Activated CD8-positive, alpha-beta memory T cell treated with anti-CD3 and anti-CD28 coated beads, Interleukin-2, amount 10 ng/mL, durations not matched to agents 7 days and 5 days (primary cell): ENCODE results near the gene ARL6IP1. TPM values are rescaled to one million over a fixed set of nuclear protein-coding genes. Genes with fewer than 3 reads are reported as not detected.
"Not testable (repeated sequence)": the region's sequence is repeated elsewhere in the genome, so short reads cannot be mapped to it uniquely, and the experiment has no call there.

ENCODE experiments used
- ATAC-seq: fragments of 150-1000 bp; cut with Tn5 transposase; one replicate; pipeline ENCODE4 v1.10.0; 2021; ENCODE audit warnings: moderate library complexity
- CTCF ChIA-PET: fragments of 350-600 bp; sonication (Branson Sonifier 250); formaldehyde crosslinking; loops from one replicate; lab custom pipeline; 2021; ENCODE audit warnings: antibody characterized with exemption; lab: Charles Lee
- DNase-seq: peaks from one replicate; pipeline ENCODE4 v3.0.0-alpha.2; 2020
- H3K27ac Mint-ChIP-seq: one replicate; pipeline ENCODE4 v1.8.0; 2021; ENCODE audit warnings: mild to moderate bottlenecking, mixed read lengths
- H3K27me3 Mint-ChIP-seq: one replicate; pipeline ENCODE4 v1.8.0; 2021; ENCODE audit warnings: mixed read lengths
- H3K36me3 Mint-ChIP-seq: one replicate; pipeline ENCODE4 v1.8.0; 2021; ENCODE audit warnings: mild to moderate bottlenecking, mixed read lengths
- H3K4me1 Mint-ChIP-seq: one replicate; pipeline ENCODE4 v1.8.0; 2021; ENCODE audit warnings: mixed read lengths
- H3K4me3 Mint-ChIP-seq: one replicate; pipeline ENCODE4 v1.8.0; 2021; ENCODE audit warnings: mild to moderate bottlenecking, moderate library complexity, mixed read lengths
- H3K9me3 Mint-ChIP-seq: one replicate; pipeline ENCODE4 v1.8.0; 2022; ENCODE audit warnings: low read depth, mixed read lengths
- total RNA-seq, 2 experiments: library from RNA; stranded (reverse); gene quantifications; one replicate each; pipeline ENCODE4 v1.2.3, GENCODE V29; 2021

Gene ARL6IP1
- total RNA-seq, 2 experiments from 2014 or later, result 194 to 207 TPM

DNA sequence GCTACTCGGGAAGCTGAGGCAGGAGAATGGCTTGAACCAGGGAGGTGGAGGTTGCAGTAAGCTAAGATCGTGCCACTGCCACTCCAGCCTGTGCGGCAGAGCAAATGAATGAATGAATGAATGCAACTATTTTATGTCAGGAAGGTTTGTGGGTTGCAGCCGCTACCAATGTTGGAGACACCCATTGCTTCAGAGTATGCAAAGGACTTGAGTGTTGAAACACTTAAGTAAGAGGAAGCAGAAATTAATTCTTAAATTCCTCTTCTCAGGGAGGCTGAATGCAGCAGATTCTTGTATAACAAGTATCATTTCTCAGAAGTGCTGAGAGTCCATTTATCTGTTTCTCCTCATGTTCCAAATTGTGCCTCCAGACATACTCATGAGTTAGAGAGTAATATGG is 26.7 kb downstream of the ARL6IP1 start:
- H3K36me3 Mint-ChIP-seq, result peaks cover 16% of the 10 kb centered on the region

DNA sequence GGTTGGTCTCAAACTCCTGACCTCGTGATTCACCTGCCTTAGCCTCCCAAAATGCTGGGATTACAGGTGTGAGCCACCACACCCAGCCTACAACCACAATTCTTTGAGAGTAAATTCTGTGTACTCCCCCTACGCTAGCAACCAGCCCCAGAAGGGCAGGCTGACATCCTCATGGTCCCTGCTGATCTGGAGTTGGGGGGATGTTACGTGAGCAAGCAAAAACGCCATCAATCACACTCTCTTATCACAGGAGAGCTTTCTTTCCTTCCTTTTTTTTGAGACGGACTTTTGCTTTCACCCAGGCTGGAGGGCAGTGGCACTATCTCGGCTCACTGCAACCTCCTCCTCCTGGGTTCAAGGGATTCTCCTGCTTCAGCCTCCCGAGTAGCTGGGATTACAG is 29.2 kb downstream of the ARL6IP1 start:
- H3K4me3 Mint-ChIP-seq, H3K27ac Mint-ChIP-seq, ATAC-seq, DNase-seq, H3K9me3 Mint-ChIP-seq, CTCF ChIA-PET: not testable (repeated sequence)
- Mint-ChIP-seq H3K36me3 (peaks cover 17% of the 10 kb centered on the region), H3K27me3 (peaks cover 12% of the 10 kb centered on the region), H3K4me1 (peaks cover 15% of the 10 kb centered on the region)

More for the DNA sequence above, 26.7 kb downstream of the ARL6IP1 start:
- CTCF ChIA-PET, result interaction anchor here (0.6 kb wide), 1 partner anchor 9 kb away, joined by 3 read pairs; no protein-coding TSS in a partner anchor
- not testable (repeated sequence) for H3K27me3 Mint-ChIP-seq, ATAC-seq, H3K4me3 Mint-ChIP-seq, DNase-seq, H3K9me3 Mint-ChIP-seq, H3K27ac Mint-ChIP-seq, H3K4me1 Mint-ChIP-seq

DNA sequence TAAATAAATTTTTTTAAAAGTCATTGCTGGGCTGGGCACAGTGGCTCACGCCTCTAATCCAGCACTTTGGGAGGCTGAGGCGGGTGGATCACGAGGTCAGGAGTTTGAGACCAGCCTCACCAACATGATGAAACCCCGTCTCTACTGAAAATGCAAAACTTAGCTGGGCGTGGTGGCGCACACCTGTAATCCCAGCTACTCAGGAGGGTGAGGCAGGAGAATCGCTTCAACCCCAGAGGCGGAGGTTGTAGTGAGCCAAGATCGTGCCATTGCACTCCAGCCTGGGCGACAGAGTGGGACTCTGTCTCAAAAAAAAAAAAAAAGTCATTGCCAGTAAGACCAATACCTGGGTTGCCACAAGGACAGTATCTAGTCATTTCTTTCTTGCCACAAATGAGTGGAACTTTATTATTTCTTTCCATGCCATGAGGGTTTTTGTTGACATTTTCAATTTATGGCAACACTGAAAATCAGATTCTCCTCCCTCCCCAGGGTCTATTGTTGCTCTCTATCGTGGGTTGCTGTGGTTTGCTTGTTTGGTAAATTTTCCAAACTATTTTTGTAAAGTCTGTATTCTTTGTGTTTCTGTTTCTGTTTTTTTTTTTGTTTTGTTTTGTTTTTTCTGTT is 30.9 kb downstream of the ARL6IP1 start:
- ATAC-seq, result peak; percentile 21
- CTCF ChIA-PET, H3K4me3 Mint-ChIP-seq, H3K27ac Mint-ChIP-seq, DNase-seq, H3K9me3 Mint-ChIP-seq: not testable (repeated sequence)
- Mint-ChIP-seq H3K27me3 (peaks cover 12% of the 10 kb centered on the region), H3K36me3 (peaks cover 17% of the 10 kb centered on the region), H3K4me1 (peaks cover 21% of the 10 kb centered on the region)

DNA sequence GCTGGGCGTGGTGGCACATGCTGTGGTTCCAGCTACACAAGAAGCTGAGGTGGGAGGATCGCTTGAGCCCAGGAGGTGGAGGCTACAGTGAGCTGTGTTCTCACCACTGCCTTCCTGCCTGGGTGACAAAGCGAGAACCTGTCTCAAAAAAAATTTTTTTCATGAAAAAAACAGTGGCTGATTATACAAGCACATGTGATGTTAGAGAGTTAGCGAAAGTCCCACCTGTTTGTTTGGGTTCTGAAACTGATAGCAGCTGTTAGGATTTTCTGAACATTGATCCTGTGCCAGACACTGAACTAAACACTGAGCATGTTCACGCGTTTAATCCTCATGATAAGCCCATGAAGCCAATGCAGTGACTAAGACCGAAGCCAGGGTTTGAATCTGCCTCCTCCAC is 34.1 kb downstream of the ARL6IP1 start:
- H3K36me3 Mint-ChIP-seq, result peaks cover 14% of the 10 kb centered on the region
- peak; percentile 66 for ATAC-seq
- peak; percentile 70 for DNase-seq
- H3K27ac Mint-ChIP-seq, result peak overlapping the region; percentile 32
- peaks cover 23% of the 10 kb centered on the region for H3K4me1 Mint-ChIP-seq
- H3K9me3 Mint-ChIP-seq, H3K4me3 Mint-ChIP-seq: not testable (repeated sequence)
- CTCF ChIA-PET, result interaction anchor here (0.7 kb wide), 1 partner anchor 21 kb away, joined by 3 read pairs; no protein-coding TSS in a partner anchor
- peaks cover 12% of the 10 kb centered on the region for H3K27me3 Mint-ChIP-seq

DNA sequence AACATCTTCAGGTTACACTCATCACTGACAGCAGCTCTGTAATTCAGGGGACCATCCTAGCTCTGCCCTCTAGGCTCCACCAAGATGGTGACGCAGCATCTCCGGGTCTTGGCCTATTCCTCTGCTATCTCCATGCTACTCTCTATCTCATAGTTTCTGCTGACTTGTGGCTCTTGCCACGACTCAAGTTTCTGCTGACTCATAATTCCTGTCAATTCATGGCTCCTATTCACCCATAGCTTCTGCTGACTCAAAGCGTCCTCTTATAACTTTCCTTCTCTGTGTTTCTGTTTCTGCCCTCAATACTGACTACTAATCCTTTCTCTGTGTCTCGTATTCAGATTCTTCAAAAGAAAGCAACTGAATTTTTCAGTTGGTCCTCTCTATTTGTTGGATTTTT is 38.6 kb downstream of the ARL6IP1 start:
- CTCF ChIA-PET, H3K36me3 Mint-ChIP-seq, H3K27ac Mint-ChIP-seq, H3K9me3 Mint-ChIP-seq, DNase-seq, H3K27me3 Mint-ChIP-seq, H3K4me3 Mint-ChIP-seq: not testable (repeated sequence)
- H3K4me1 Mint-ChIP-seq, result peaks cover 22% of the 10 kb centered on the region
- peak; percentile 73 for ATAC-seq

DNA sequence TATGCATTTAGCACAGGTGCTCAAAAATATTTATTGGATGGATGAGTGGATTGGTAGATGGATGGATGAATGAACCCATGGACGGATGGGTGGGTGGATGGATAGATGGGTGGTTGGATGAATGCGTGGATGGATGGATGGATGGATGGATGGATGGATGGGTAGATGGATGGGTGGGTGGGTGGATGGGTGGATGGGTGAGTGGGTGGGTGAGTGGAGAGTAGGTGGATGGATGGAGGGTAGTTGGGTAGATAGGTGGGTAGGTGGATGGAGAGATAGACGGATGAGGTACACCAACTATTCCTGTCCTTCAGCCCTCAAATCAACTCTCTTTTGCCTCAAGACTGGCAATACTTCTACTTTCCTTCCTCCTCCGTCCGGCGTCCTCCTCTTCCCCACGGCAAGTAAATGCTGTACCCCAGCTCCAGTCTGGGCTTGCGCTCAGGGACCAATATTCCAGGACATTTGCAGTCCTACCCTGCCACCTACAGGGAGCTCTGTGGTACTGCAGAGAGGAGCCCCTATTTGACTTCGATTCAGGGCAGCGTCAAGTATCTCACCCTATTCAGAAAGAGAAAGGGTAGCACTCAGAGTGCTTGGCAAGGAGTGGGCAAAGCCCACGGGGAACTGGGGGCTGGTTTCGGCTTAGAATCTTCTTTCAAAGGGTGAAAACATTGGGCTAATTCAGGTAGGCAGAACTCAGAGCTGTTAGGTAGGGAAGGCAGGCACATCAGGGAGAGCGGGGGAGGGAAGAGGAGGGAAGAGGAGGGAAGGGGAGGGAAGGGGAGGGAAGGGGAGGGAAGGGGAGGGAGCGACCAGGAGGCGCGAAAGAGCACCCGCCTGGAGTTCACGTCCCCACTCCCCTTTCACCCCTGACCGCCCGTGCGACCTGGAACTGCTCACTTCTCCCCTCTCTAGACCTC is 41.5 kb downstream of the ARL6IP1 start:
- H3K27ac Mint-ChIP-seq, H3K36me3 Mint-ChIP-seq, H3K4me3 Mint-ChIP-seq, CTCF ChIA-PET, H3K27me3 Mint-ChIP-seq, H3K9me3 Mint-ChIP-seq: not testable (repeated sequence)
- peaks cover 27% of the 10 kb centered on the region for H3K4me1 Mint-ChIP-seq
- peak; percentile 76 for DNase-seq
- ATAC-seq, result peak; percentile 72

DNA sequence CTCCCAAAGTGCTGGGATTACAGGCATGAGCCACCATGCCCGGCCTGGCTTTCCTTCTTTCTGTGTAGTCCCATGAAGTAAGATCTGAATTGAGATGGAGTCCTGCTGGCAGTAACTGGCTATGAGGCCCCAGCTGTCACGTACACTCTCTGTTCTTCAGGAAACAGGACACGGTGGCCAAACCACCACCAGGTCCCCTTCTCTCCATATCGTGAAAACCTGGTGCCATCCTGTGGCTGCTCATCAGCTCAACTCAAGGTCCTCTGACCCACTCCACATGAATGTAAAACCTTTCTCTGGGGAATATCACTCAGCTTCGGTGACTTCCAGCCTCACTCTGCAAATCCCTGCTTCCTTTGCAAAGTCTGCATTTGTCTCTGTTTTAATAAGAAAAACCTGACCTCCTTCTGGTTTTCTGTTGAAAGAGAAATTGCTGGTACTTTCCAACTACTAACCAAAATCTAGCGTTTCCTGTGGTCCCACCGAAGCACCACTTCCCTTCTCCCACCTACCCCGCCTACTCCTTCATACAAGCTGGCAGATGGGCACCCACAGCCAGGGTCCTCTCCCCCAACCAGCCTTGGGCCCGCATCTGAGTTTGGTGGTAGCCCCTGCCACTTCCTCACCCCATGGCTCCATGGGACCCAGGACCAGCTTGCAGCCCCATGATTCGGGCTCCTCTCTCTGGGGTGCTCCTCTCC is 43.2 kb downstream of the ARL6IP1 start:
- H3K36me3 Mint-ChIP-seq, H3K9me3 Mint-ChIP-seq: not testable (repeated sequence)
- ATAC-seq, result peak; percentile 44

DNA sequence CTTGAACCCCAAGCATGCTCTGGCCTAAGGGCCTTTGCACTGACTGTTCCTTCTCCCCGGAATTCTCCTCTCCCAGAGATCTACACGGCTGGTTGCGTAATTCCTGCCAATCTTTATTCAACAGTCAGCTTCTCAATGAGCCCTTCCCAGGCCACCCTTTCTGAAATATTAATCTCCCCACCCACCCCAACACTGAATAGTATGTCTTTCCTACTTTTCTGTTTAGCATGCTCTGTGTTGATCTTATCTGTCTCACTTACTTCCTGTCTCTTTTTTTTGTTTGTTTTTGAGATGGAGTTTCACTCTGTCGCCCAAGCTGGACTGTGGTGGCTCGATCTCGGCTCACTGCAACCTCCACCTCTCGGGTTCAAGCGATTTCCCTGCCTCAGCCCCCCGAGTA is 44.7 kb downstream of the ARL6IP1 start:
- H3K36me3 Mint-ChIP-seq, H3K9me3 Mint-ChIP-seq, DNase-seq, H3K27me3 Mint-ChIP-seq, ATAC-seq: not testable (repeated sequence)
- peak overlapping the region; percentile 10 for H3K4me3 Mint-ChIP-seq
- CTCF ChIA-PET, result interaction anchor here (0.6 kb wide), 1 partner anchor 1550 kb away, joined by 4 read pairs; no protein-coding TSS in a partner anchor
- H3K4me1 Mint-ChIP-seq, result peaks cover 26% of the 10 kb centered on the region
- H3K27ac Mint-ChIP-seq, result peak overlapping the region; percentile 67

More for the DNA sequence above, 43.2 kb downstream of the ARL6IP1 start:
- DNase-seq, result peak; percentile 62
- H3K4me3 Mint-ChIP-seq, H3K27me3 Mint-ChIP-seq, CTCF ChIA-PET: not testable (repeated sequence)
- Mint-ChIP-seq H3K27ac (peak overlapping the region; percentile 64), H3K4me1 (peaks cover 27% of the 10 kb centered on the region)

DNA sequence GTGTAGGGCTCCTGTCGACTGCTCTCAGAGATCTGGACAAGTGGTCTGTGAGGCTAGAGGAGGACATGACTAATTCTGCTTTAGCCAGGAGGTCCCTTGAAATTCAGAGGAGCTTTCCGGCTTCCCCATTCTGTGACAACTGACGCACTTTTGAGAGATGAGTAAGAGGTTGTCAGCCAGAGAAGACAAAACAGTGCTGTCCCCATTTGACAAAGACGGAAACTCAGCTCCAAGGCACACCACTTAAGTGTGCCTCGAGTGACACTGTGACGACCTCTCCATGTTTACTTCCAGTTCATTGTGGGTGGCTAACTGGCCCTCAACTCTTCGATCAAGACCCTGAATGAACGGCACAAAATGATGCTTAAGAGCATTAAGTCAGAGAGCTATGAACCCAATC is 58.5 kb downstream of the ARL6IP1 start:
- H3K36me3 Mint-ChIP-seq, H3K4me3 Mint-ChIP-seq, H3K27me3 Mint-ChIP-seq, H3K9me3 Mint-ChIP-seq, CTCF ChIA-PET, H3K27ac Mint-ChIP-seq, H3K4me1 Mint-ChIP-seq, ATAC-seq, DNase-seq: not testable (repeated sequence)

Other genes starting within 250 kb of the ARL6IP1 start
- 10 to 100 TPM; 81.3 to 95.9 TPM for gene NOMO2, start 239.5 kb downstream of the ARL6IP1 start, total RNA-seq
- gene RPS15A, start 11.2 kb downstream of the ARL6IP1 start, total RNA-seq, result 1,000 to 10,000 TPM; 1,517 to 1,668 TPM
- gene SMG1, start 124.9 kb upstream of the ARL6IP1 start, total RNA-seq, result 100 to 1,000 TPM; 111 to 147 TPM
- not detected for gene TMC7, start 182.4 kb upstream of the ARL6IP1 start, total RNA-seq